ENCODE data around the gene PCDHGA4.
A peak's percentile ranks its signal among the peaks of the same experiment; 100 is the strongest.
"Not testable (repeated sequence)": the region's sequence is repeated elsewhere in the genome, so short reads cannot be mapped to it uniquely, and the experiment has no call there.

The PCDHGA4 gene

GRCh38 chr5:141392429-141393198 lies 37.8 kb downstream of the PCDHGA4 start, which contains the start of gene PCDHGA8:
TSS of gene PCDHGA8 (plus strand) at chr5:141392633. CDS start at chr5:141392814, 181 bp downstream.
- Histone ChIP-seq H3K4me3 (peak within 1 kb of the TSS; percentile 25), H3K27ac (no peak within 1 kb of the TSS)
- no peak for DNase-seq (ENCODE audit: low spot score)
- TF ChIP-seq CTCF (IDR thresholded peaks at IDR 0.05), result no peak

- Histone ChIP-seq H3K27ac (no peak overlapping the region), H3K4me3 (peak overlapping the region; percentile 25)
- no peak for DNase-seq (ENCODE audit: low spot score)
- no peak for TF ChIP-seq CTCF (IDR thresholded peaks at IDR 0.05)
These were observed 38.4 kb downstream of the PCDHGA4 start for GRCh38 chr5:141393267-141393666.

- DNase-seq (ENCODE audit: low spot score); H3K27ac ChIP-seq; H3K4me3 ChIP-seq: not testable (repeated sequence)
These were observed 39.8 kb downstream of the PCDHGA4 start for GRCh38 chr5:141394401-141395187.

- peak within 1 kb of the TSS; percentile 59 for H3K4me3 ChIP-seq
- not testable (repeated sequence) for DNase-seq (ENCODE audit: low spot score); H3K27ac ChIP-seq
These were observed 43.1 kb downstream of the PCDHGA4 start, which contains the start of gene PCDHGB5 for GRCh38 chr5:141397756-141398551. TSS of gene PCDHGB5 (plus strand) at chr5:141397947. CDS start at chr5:141398128, 181 bp downstream.

- Histone ChIP-seq H3K4me3 (peak overlapping the region; percentile 53), H3K27ac (no peak overlapping the region)
- TF ChIP-seq CTCF (IDR thresholded peaks at IDR 0.05), result no peak
- DNase-seq (ENCODE audit: low spot score), result no peak
These were observed 43.8 kb downstream of the PCDHGA4 start for GRCh38 chr5:141398608-141399007.

GRCh38 chr5:141399555-141400258 lies 44.9 kb downstream of the PCDHGA4 start:
- peak overlapping the region; percentile 53 for H3K4me3 ChIP-seq

More at GRCh38 chr5:141399555-141400258, 44.9 kb downstream of the PCDHGA4 start:
- no peak for DNase-seq (ENCODE audit: low spot score)
- no peak overlapping the region for H3K27ac ChIP-seq
- no peak for TF ChIP-seq CTCF (IDR thresholded peaks at IDR 0.05)

Measured in coronary artery (tissue), 2 donors.